ENCODE data around the gene SOX13.
A peak's percentile ranks its signal among the peaks of the same experiment; 100 is the strongest.

Gene SOX13

DNA sequence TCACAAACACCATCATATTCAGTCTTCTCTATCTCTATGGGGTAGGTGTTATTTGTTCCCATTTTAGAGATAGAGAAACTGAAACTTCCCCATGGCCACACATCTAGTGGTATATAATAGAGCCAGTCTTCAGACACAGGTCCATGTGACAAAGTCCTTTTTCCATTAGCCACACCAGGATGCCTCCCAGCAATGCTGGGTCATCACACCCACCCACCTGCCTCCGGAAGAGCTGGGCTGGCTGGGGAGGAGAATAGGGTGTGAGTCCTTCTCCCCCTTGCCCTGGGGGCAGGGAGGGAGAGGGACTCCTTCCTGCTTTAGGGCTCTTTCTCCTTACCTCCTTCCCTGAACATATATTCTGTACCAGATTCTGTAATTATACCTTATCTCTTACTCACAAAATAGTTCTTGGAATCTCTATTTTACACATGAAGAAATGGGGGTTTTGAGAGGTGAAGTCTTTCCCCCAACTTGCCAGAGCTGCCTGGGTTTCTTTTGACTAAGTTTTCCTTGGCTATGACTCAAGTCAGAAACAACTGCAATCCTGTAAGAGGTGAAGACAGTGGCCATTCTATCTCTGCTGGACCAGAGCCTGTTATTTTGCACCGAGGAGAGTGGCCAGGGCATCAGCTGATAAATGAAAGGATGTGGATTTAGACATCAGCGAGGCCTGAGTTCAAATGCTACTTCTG, 30.0 kb downstream of the SOX13 start:
- Histone ChIP-seq H3K4me3 (replicated peaks; ENCODE audit: insufficient read depth, low read length) (no peak overlapping the region), H3K27me3 (ENCODE audit: insufficient read depth, poor library complexity, severe bottlenecking) (peaks cover 3% of the 10 kb centered on the region), H3K27ac (replicated peaks) (no peak overlapping the region)
- no peak for DNase-seq (ENCODE audit: low read depth in 1 of 2, low spot score in 1 of 2)
- TF ChIP-seq GABPA (IDR thresholded peaks at IDR 0.05; ENCODE audit: low read depth), result no peak
- TF ChIP-seq POLR2AphosphoS5 (IDR thresholded peaks at IDR 0.05; ENCODE audit: low read depth), result no peak
- no peak for TF ChIP-seq SPI1 (IDR thresholded peaks at IDR 0.05; ENCODE audit: borderline replicate concordance, low read depth)
- TF ChIP-seq, protein P1, sequence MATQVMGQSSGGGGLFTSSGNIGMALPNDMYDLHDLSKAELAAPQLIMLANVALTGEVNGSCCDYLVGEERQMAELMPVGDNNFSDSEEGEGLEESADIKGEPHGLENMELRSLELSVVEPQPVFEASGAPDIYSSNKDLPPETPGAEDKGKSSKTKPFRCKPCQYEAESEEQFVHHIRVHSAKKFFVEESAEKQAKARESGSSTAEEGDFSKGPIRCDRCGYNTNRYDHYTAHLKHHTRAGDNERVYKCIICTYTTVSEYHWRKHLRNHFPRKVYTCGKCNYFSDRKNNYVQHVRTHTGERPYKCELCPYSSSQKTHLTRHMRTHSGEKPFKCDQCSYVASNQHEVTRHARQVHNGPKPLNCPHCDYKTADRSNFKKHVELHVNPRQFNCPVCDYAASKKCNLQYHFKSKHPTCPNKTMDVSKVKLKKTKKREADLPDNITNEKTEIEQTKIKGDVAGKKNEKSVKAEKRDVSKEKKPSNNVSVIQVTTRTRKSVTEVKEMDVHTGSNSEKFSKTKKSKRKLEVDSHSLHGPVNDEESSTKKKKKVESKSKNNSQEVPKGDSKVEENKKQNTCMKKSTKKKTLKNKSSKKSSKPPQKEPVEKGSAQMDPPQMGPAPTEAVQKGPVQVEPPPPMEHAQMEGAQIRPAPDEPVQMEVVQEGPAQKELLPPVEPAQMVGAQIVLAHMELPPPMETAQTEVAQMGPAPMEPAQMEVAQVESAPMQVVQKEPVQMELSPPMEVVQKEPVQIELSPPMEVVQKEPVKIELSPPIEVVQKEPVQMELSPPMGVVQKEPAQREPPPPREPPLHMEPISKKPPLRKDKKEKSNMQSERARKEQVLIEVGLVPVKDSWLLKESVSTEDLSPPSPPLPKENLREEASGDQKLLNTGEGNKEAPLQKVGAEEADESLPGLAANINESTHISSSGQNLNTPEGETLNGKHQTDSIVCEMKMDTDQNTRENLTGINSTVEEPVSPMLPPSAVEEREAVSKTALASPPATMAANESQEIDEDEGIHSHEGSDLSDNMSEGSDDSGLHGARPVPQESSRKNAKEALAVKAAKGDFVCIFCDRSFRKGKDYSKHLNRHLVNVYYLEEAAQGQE (IDR thresholded peaks at IDR 0.05; ENCODE audit: insufficient replicate concordance, low read depth), result no peak
- TF ChIP-seq, protein P2, sequence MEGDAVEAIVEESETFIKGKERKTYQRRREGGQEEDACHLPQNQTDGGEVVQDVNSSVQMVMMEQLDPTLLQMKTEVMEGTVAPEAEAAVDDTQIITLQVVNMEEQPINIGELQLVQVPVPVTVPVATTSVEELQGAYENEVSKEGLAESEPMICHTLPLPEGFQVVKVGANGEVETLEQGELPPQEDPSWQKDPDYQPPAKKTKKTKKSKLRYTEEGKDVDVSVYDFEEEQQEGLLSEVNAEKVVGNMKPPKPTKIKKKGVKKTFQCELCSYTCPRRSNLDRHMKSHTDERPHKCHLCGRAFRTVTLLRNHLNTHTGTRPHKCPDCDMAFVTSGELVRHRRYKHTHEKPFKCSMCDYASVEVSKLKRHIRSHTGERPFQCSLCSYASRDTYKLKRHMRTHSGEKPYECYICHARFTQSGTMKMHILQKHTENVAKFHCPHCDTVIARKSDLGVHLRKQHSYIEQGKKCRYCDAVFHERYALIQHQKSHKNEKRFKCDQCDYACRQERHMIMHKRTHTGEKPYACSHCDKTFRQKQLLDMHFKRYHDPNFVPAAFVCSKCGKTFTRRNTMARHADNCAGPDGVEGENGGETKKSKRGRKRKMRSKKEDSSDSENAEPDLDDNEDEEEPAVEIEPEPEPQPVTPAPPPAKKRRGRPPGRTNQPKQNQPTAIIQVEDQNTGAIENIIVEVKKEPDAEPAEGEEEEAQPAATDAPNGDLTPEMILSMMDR (IDR thresholded peaks at IDR 0.05; ENCODE audit: insufficient read depth, low read length), result no peak

DNA sequence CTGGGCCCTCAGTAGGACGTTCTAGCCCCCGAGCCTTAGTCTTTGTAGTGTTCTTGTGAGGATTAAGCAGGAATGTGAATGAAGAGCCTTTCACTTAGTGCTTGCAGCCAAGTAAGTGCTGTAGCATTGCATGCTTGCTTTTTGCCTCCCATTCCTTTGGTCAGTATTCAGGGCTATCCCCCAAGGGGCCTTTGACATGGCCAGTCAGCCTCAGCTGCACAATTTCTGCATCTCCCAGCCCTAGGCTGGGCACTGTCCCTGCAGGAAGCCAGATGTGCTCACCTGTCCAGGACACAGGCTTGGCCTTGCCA, 30.5 kb downstream of the SOX13 start:
- no peak overlapping the region for H3K4me3 ChIP-seq (replicated peaks; ENCODE audit: insufficient read depth, low read length)
- DNase-seq (ENCODE audit: low read depth in 1 of 2, low spot score in 1 of 2), result no peak
- TF ChIP-seq, protein P1 (IDR thresholded peaks at IDR 0.05; ENCODE audit: insufficient replicate concordance, low read depth), result no peak
- TF ChIP-seq POLR2AphosphoS5 (IDR thresholded peaks at IDR 0.05; ENCODE audit: low read depth) (no peak), GABPA (IDR thresholded peaks at IDR 0.05; ENCODE audit: low read depth) (no peak), SPI1 (IDR thresholded peaks at IDR 0.05; ENCODE audit: borderline replicate concordance, low read depth) (no peak)
- TF ChIP-seq, protein P2 (IDR thresholded peaks at IDR 0.05; ENCODE audit: insufficient read depth, low read length), result no peak
- no peak overlapping the region for H3K27ac ChIP-seq (replicated peaks)
- H3K27me3 ChIP-seq (ENCODE audit: insufficient read depth, poor library complexity, severe bottlenecking), result peaks cover 3% of the 10 kb centered on the region

DNA sequence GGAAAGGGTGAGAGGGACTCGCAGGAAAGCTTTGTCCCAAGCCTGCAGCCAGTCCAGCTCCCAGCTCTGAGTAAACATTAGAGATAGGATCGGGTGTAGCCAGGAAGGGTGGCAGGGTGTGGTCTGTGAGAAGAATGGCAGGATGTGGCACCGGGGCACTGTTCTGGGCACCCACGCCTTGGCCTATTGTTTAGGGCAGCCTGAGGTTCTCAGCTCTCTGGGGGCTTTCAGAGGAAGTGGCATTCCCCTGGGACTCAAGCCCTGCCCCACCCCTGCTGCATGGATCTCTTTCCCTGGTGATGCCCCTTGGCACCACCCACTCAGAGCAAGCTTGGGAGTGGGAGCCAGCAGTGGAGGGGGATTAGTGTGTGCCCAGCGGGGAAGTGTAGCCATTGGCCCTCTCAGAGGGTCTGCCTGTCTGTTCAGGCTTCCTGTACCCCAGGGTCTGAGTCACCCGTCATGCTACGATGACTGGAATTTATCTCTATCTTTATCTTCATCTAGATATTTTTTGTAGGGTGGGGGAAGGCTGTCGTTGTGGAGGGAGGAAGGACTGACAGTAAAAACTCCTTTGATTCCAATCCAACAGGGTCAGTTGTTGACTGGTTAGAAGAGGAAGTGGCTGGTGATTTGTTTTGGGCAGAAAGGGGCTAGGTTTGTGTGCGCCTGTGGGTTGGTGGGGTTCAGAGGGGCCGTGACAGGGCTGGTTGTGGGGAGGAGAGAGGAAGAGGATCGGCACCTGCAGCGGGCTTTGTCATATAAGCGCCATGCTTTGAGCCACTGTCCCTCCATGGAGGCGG, 31.6 kb downstream of the SOX13 start:
- H3K27ac ChIP-seq (replicated peaks), result no peak overlapping the region

DNA sequence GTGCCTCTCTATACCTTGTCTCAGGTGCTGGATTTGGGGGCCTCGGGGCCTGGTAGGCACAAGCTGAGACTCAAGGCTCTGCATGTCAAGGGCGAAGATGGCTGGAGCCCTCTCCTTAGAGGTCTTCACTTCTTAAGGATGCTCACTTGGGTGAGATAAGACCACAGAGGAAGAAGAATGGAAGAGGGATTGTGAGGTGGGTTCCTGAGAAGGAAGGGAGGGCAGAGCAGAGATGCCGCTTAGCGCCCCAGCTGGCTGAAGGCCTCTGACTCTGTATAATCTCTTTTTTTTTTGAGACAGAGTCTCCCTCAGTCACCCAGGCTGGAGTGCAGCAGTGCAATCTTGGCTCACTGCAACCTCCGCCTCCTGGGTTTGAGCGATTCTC, 32.2 kb downstream of the SOX13 start:
- Histone ChIP-seq H3K27me3 (ENCODE audit: insufficient read depth, poor library complexity, severe bottlenecking) (peaks cover 3% of the 10 kb centered on the region), H3K27ac (replicated peaks) (no peak overlapping the region), H3K4me3 (replicated peaks; ENCODE audit: insufficient read depth, low read length) (no peak overlapping the region)
- TF ChIP-seq SPI1 (IDR thresholded peaks at IDR 0.05; ENCODE audit: borderline replicate concordance, low read depth) (no peak), POLR2AphosphoS5 (IDR thresholded peaks at IDR 0.05; ENCODE audit: low read depth) (no peak), GABPA (IDR thresholded peaks at IDR 0.05; ENCODE audit: low read depth) (no peak)
- TF ChIP-seq, protein P1 (IDR thresholded peaks at IDR 0.05; ENCODE audit: insufficient replicate concordance, low read depth), result no peak
- TF ChIP-seq, protein P2 (IDR thresholded peaks at IDR 0.05; ENCODE audit: insufficient read depth, low read length), result no peak
- DNase-seq (ENCODE audit: low read depth in 1 of 2, low spot score in 1 of 2), result no peak

More for the DNA sequence above, 31.6 kb downstream of the SOX13 start:
- Histone ChIP-seq H3K27me3 (ENCODE audit: insufficient read depth, poor library complexity, severe bottlenecking) (peaks cover 3% of the 10 kb centered on the region), H3K4me3 (replicated peaks; ENCODE audit: insufficient read depth, low read length) (no peak overlapping the region)
- TF ChIP-seq GABPA (IDR thresholded peaks at IDR 0.05; ENCODE audit: low read depth) (no peak), SPI1 (IDR thresholded peaks at IDR 0.05; ENCODE audit: borderline replicate concordance, low read depth) (peak; percentile 52)
- DNase-seq (ENCODE audit: low read depth in 1 of 2, low spot score in 1 of 2), result no peak
